PC-3 (cell line): Measurements from ENCODE around the gene CHST11.

Experiments
- EZH2phosphoT487 ChIP-seq: fragments of 300-600 bp; sonication (generic); IDR thresholded peaks from 2 replicates; pipeline ENCODE4 v1.6.1; 2018; ENCODE audit warnings: mild to moderate bottlenecking, antibody characterized with exemption, low read length, borderline replicate concordance
- TF ChIP-seq, protein P1 (sequence below): fragments of 300-600 bp; sonication (generic); conservative IDR thresholded peaks from 2 replicates; pipeline ENCODE4 v1.5.1; 2017; ENCODE audit warnings: antibody characterized with exemption, low read depth, mild to moderate bottlenecking, low read length

DNA sequence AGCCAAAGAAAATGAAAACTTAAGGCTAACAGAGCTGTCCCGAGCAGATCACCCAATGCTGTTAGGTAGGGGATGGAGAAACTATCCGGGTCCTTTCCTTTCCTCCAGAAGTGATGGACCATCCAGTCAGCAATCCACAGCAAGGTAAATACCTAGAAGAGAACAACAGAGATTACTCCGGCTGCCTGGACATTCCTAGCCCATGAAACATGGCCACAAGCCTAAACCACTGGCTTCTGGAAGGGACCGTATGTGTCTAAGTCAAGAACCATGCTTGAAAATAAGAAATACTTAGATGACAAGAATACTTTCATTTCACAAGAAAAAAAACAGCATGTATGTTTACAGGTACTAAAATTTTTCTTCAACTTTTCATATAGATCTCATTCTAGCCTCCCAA is 348.4 kb downstream of the CHST11 start:
- TF ChIP-seq, protein P1, sequence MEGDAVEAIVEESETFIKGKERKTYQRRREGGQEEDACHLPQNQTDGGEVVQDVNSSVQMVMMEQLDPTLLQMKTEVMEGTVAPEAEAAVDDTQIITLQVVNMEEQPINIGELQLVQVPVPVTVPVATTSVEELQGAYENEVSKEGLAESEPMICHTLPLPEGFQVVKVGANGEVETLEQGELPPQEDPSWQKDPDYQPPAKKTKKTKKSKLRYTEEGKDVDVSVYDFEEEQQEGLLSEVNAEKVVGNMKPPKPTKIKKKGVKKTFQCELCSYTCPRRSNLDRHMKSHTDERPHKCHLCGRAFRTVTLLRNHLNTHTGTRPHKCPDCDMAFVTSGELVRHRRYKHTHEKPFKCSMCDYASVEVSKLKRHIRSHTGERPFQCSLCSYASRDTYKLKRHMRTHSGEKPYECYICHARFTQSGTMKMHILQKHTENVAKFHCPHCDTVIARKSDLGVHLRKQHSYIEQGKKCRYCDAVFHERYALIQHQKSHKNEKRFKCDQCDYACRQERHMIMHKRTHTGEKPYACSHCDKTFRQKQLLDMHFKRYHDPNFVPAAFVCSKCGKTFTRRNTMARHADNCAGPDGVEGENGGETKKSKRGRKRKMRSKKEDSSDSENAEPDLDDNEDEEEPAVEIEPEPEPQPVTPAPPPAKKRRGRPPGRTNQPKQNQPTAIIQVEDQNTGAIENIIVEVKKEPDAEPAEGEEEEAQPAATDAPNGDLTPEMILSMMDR = no peak
- no peak for TF ChIP-seq EZH2phosphoT487
